ENCODE data around the gene KDM5A. TPM values are rescaled to one million over a fixed set of nuclear protein-coding genes. Genes with fewer than 3 reads are reported as not detected.
A peak's percentile ranks its signal among the peaks of the same experiment; 100 is the strongest.

The KDM5A gene
- total and polyA plus RNA-seq, 10 of the 15 experiments (the other 5 are each of a cell fraction or from before 2014, with no cell fraction given): 9.0 to 59.9 (median 27.7) TPM

GRCh38 chr12:389142-390096, at the start of gene KDM5A (continued):
- TF ChIP-seq BMI1 (IDR thresholded peaks at IDR 0.05; ENCODE audit: borderline replicate concordance) (no peak), RELA (IDR thresholded peaks at IDR 0.05; ENCODE audit: borderline replicate concordance, partially characterized antibody) (peak; percentile 74), TCF12 (IDR thresholded peaks at IDR 0.05; ENCODE audit: low read depth, low read length) (0 out of 2 replicates have a peak, but pooled peaks have one; percentile 37), RBBP5 (conservative IDR thresholded peaks at IDR 0.05) (no peak), FOXK2 (IDR thresholded peaks at IDR 0.05) (peak; percentile 67), SKIL (IDR thresholded peaks at IDR 0.05; ENCODE audit: low read depth, poor library complexity, severe bottlenecking) (peak; percentile 81), HDAC2 (IDR thresholded peaks at IDR 0.05) (no peak), RAD51 (IDR thresholded peaks at IDR 0.05) (0 out of 2 replicates have a peak, but pooled peaks have one; percentile 14), RAD21 (IDR thresholded peaks at IDR 0.05; ENCODE audit: insufficient read depth, low read depth, low read length) (no peak), E4F1 (IDR thresholded peaks at IDR 0.05; ENCODE audit: borderline replicate concordance, partially characterized antibody) (peak; percentile 74), GATAD2B (conservative IDR thresholded peaks at IDR 0.05; ENCODE audit: low read depth) (no peak; the same call in none of the 2 replicates), DPF2 (IDR thresholded peaks at IDR 0.05) (peak; percentile 40; the same call in 1 of the 2 replicates), CBX3 (IDR thresholded peaks at IDR 0.05; ENCODE audit: borderline replicate concordance, low read depth) (no peak), YBX1 (IDR thresholded peaks at IDR 0.05) (no peak), KLF5 (IDR thresholded peaks at IDR 0.05; ENCODE audit: partially characterized antibody) (no peak), EZH2 (IDR thresholded peaks at IDR 0.05; ENCODE audit: borderline replicate concordance, control insufficient read depth, low read depth, low read length) (no peak), E2F8 (IDR thresholded peaks at IDR 0.05; ENCODE audit: low read depth, partially characterized antibody) (peak; percentile 91), KAT2A (conservative IDR thresholded peaks at IDR 0.05; ENCODE audit: control insufficient read depth, low read depth, low read length) (no peak), TCF3 (IDR thresholded peaks at IDR 0.05; ENCODE audit: borderline replicate concordance, insufficient read depth, low read depth, low read length) (peak; percentile 47; the same call in 1 of the 2 replicates), ZNF207 (IDR thresholded peaks at IDR 0.05; ENCODE audit: borderline replicate concordance) (no peak; the same call in 1 of the 2 replicates), ZZZ3 (IDR thresholded peaks at IDR 0.05; ENCODE audit: control insufficient read depth, insufficient read length, low read depth) (no peak)
